Neural crest cell (in vitro differentiated cells): ENCODE data around the gene FCHO2. TPM values are rescaled to one million over a fixed set of nuclear protein-coding genes. Genes with fewer than 3 reads are reported as not detected.
"Not testable (repeated sequence)": the region's sequence is repeated elsewhere in the genome, so short reads cannot be mapped to it uniquely, and the experiment has no call there.

Source experiments
- DNase-seq: peaks from one replicate; pipeline ENCODE4 v3.0.0; 2021; ENCODE audit warnings: low read depth, mixed read lengths, low spot score
- H3K27ac Mint-ChIP-seq: one replicate; pipeline ENCODE4 v1.8.0; 2021; ENCODE audit warnings: mild to moderate bottlenecking, mixed read lengths; ENCODE audit not compliant: unreplicated experiment
- H3K27me3 Mint-ChIP-seq: 2 replicates; pipeline ENCODE4 v1.8.0; 2021; ENCODE audit warnings: low read depth, mild to moderate bottlenecking, mixed read lengths
- H3K36me3 Mint-ChIP-seq: 2 replicates; pipeline ENCODE4 v1.8.0; 2021; ENCODE audit warnings: low read depth, mild to moderate bottlenecking, mixed read lengths
- H3K4me1 Mint-ChIP-seq: 2 replicates; pipeline ENCODE4 v1.8.0; 2021; ENCODE audit warnings: mixed read lengths
- H3K4me3 Mint-ChIP-seq: one replicate; pipeline ENCODE4 v1.8.0; 2021; ENCODE audit warnings: mild to moderate bottlenecking, mixed read lengths
- H3K9me3 Mint-ChIP-seq: 2 replicates; pipeline ENCODE4 v1.8.0; 2021; ENCODE audit warnings: mixed read lengths
- CTCF ChIP-seq: fragments of 200-600 bp; sonication (generic); conservative IDR thresholded peaks from 2 replicates; pipeline ENCODE4 v1.5.0; 2021; ENCODE audit warnings: antibody characterized with exemption, mild to moderate bottlenecking
- total RNA-seq: library from RNA; stranded (reverse); gene quantifications from 2 replicates; pipeline ENCODE4 v1.2.1, GENCODE V29; 2021

FCHO2 gene
- total RNA-seq, 1 donor from 2014 or later = 11.1 TPM

GRCh38 chr5:73018892-73019291 lies 63.1 kb downstream of the FCHO2 start:
- Mint-ChIP-seq H3K27ac (no peak overlapping the region), H3K4me3 (no peak overlapping the region), H3K4me1 (peaks cover 4% of the 10 kb centered on the region), H3K27me3 (no peaks in the 10 kb centered on the region), H3K36me3 (peaks cover 8% of the 10 kb centered on the region), H3K9me3 (no peaks in the 10 kb centered on the region)
- no peak for TF ChIP-seq CTCF
- DNase-seq = no peak

- Mint-ChIP-seq H3K36me3 (peaks cover 8% of the 10 kb centered on the region), H3K4me3 (no peak overlapping the region), H3K4me1 (peaks cover 4% of the 10 kb centered on the region), H3K27me3 (no peaks in the 10 kb centered on the region), H3K9me3 (no peaks in the 10 kb centered on the region), H3K27ac (no peak overlapping the region)
- TF ChIP-seq CTCF = no peak
- no peak for DNase-seq
Observed at GRCh38 chr5:73019766-73020165, 63.9 kb downstream of the FCHO2 start.

GRCh38 chr5:73022471-73023169 lies 66.8 kb downstream of the FCHO2 start:
- H3K4me1 Mint-ChIP-seq = peaks cover 4% of the 10 kb centered on the region
- no peak overlapping the region for H3K27ac Mint-ChIP-seq
- H3K27me3 Mint-ChIP-seq = no peaks in the 10 kb centered on the region
- H3K4me3 Mint-ChIP-seq = no peak overlapping the region
- peaks cover 8% of the 10 kb centered on the region for H3K36me3 Mint-ChIP-seq
- no peak for DNase-seq
- no peaks in the 10 kb centered on the region for H3K9me3 Mint-ChIP-seq
- TF ChIP-seq CTCF = no peak

GRCh38 chr5:73024946-73025544 lies 69.2 kb downstream of the FCHO2 start:
- DNase-seq, H3K4me1 Mint-ChIP-seq, H3K4me3 Mint-ChIP-seq, H3K9me3 Mint-ChIP-seq, H3K27me3 Mint-ChIP-seq, H3K36me3 Mint-ChIP-seq, H3K27ac Mint-ChIP-seq: not testable (repeated sequence)

DNA sequence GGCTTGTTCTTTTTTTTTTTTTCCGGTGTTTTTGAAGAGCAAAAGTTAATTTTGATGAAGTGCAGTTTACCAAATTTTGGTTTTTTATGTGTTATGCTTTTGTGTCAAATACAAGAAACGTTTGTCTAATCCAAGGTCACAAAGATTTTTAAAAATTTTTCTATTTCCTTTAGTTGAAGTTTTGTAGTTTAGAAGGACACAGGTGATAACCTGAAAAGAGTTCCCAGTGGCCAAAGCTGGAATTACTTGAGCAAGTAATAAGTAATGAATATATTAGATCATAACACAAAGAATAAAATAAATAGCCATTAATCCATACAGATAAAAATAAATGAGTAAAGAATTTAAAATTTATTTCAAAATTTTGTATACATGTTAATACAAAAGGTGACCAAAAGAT lies 71.5 kb downstream of the FCHO2 start:
- peaks cover 2% of the 10 kb centered on the region for H3K9me3 Mint-ChIP-seq
- no peaks in the 10 kb centered on the region for H3K27me3 Mint-ChIP-seq
- H3K36me3 Mint-ChIP-seq = peaks cover 3% of the 10 kb centered on the region
- H3K4me1 Mint-ChIP-seq = peaks cover 8% of the 10 kb centered on the region
- peak; percentile 57 for TF ChIP-seq CTCF
- H3K27ac Mint-ChIP-seq = no peak overlapping the region
- DNase-seq = no peak
- H3K4me3 Mint-ChIP-seq = no peak overlapping the region

- H3K4me3 Mint-ChIP-seq = no peak overlapping the region
- no peaks in the 10 kb centered on the region for H3K27me3 Mint-ChIP-seq
- TF ChIP-seq CTCF = no peak
- peaks cover 8% of the 10 kb centered on the region for H3K4me1 Mint-ChIP-seq
- H3K36me3 Mint-ChIP-seq = peaks cover 3% of the 10 kb centered on the region
- DNase-seq = no peak
- H3K9me3 Mint-ChIP-seq = peaks cover 2% of the 10 kb centered on the region
- H3K27ac Mint-ChIP-seq = no peak overlapping the region
Observed at GRCh38 chr5:73027816-73028215, 72.0 kb downstream of the FCHO2 start.
